Activated CD4-positive, CD25-positive, alpha-beta regulatory T cell treated with anti-CD3 and anti-CD28 coated beads, Interleukin-2, amount 50 U/mL, for 72 hours (primary cell): ENCODE results near the gene ANKH.
"Not testable (repeated sequence)": the region's sequence is repeated elsewhere in the genome, so short reads cannot be mapped to it uniquely, and the experiment has no call there.

Experiments used
- DNase-seq: peaks from one replicate; pipeline ENCODE4 v3.0.0; 2021

The ANKH gene

GRCh38 chr5:14853685-14854084, 17.9 kb downstream of the ANKH start:
- DNase-seq: no peak

DNA sequence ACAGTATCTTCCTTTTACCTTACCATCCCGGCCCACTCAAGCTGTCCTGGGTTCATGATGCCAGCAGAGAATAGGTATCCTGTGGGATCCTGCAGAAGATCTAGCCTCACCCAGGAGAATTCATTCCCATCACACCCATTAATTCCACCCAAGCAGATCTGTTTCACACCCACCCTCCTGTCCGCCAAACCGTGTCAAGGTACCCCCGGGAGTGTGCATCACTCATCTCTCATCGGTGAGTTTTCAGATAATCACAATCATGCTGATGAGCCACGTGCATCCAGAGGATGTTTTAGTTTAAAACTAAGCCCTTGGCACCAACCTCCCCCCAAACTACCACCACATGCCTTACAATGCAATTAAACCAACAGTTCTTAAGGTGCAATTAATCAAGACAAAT, 18.8 kb downstream of the ANKH start:
- DNase-seq: no peak

GRCh38 chr5:14851999-14852526, 19.5 kb downstream of the ANKH start:
- no peak for DNase-seq

DNA sequence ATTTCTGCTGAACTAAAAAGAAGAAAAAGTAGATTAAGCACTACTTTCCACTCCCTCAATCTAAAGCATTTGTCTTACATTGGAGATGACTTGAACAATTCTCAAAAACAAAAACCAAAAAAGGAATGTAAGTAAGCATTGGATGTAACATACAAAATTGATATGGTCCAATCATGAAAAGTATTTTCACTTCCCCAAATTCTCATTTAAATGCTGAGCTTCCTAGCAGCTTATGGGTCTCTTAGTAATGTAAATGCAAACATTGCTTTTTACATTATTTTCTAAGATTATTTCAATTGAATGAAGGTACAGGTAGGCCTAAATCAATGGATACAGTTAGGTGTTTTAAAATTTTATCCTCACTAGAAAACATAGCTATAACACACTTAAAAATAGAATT, 20.0 kb downstream of the ANKH start:
- DNase-seq: no peak

DNA sequence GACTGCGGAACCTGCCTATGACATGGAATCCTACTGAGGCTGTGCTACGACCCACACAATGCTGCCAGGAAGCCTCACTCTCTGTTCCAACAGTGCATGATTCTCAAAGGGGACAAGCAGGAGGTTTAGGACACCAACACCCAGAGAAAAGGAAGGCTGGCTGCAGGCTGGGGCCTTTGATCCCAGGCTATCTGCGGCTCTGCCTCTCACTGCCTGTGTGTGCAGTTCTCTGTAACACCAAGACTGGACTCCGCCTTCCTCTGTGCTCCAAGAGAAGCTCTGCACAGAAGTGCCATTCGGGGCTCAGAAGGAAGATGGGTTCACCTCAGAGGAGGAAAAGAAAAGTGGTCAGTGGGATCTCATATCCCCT, 20.5 kb downstream of the ANKH start:
- DNase-seq: no peak

- no peak for DNase-seq
These were observed 21.0 kb downstream of the ANKH start for GRCh38 chr5:14850419-14851049.

DNA sequence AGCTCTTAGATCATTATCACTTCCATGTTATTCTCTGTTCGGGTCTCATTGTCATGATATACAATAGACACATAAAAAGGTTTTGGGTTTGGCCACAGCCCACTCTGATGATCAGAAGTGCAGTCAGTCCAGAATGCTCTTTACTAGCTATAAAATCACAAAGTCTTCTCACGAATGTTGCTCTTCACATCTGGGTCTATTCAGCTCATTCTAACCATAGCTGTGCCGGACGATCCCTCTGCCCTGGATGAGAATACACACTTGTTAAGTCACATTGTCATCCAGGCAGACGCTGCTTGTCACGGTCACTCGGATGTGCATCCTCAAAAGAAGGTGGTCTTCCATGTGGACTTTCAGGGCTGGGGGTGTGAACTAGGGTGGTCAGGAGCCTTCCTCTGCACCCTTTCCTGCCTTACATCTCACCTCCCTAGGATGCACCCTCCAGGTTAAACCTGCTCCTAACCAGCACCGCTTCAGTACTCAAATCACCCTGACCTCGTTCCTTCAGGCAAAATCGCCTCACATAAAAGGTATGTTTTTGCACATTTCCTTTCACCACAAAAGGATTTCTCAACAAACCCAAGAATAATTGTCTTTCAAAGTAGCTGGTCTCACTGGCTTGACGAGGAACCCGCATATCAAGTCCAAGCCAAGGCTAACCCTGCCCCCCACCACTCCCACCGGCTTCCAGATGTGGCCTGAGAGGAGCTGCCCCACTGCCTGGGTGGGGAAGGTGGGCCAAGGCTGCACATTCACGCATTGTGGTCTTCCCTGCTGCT, 21.9 kb downstream of the ANKH start:
- no peak for DNase-seq

GRCh38 chr5:14848942-14849341, 22.6 kb downstream of the ANKH start:
- not testable (repeated sequence) for DNase-seq

GRCh38 chr5:14848385-14848784, 23.2 kb downstream of the ANKH start:
- no peak for DNase-seq

DNA sequence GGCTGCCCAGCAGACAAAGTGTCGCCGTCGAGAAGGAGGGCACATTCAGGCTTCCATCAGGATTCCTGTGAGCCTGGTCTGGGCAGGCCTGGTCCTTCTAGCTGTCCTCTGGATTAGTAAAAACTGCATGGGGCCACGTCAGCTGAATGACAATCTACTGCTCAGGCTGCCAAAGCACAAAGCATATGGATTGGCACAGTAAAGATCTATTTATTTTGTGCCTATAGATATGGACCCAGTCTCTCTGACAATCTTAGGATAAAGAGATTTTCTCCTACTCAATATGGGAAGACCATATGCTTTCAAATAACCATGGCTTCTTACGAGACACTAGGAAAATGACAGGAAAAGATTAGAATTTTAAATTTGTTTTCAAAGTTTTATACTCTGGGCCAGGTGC, 24.1 kb downstream of the ANKH start:
- no peak for DNase-seq

- no peak for DNase-seq
These were observed 29.5 kb downstream of the ANKH start for GRCh38 chr5:14842117-14842516.

DNA sequence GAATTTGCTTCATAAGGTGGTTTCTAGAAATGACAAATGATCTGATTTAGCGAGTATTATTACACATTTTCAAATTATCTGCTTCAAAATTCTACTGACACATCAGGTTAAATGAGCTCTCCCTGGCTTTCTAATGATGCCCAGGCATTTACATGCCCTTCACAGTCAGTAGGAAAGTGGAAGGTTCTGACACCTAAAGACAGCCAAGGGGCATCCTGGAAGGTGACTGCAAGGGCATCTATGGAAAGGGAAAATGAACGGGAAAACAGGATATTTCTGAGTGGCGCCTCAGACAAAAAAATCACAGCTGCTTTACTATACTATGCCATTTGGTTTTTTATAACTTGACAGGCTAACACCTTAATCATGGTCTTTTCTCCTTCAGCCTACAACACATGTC, 31.0 kb downstream of the ANKH start:
- DNase-seq: no peak

- no peak for DNase-seq
These were observed 32.9 kb downstream of the ANKH start for GRCh38 chr5:14838396-14839319.

GRCh38 chr5:14837423-14838122, 34.0 kb downstream of the ANKH start:
- not testable (repeated sequence) for DNase-seq

GRCh38 chr5:14834584-14835550, 36.7 kb downstream of the ANKH start:
- DNase-seq: no peak

DNA sequence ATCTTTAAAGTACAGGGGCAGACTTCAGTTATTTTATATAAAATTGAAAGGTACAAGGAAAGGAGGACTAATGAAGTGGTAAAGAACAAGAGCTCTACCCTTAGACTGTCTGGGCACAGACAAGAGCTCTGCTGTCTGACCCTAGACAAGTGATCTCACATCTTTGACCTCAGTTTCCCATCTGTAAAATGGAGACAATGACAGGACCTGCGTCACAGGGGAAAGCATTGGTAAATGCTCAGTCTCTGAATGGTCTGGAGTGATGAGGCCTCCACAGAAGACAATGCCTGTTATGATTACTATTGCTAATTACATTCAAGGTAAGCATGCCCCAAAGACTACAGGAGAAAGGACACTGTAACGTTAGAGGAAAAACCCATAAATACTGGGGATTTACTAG, 37.5 kb downstream of the ANKH start:
- no peak for DNase-seq

DNA sequence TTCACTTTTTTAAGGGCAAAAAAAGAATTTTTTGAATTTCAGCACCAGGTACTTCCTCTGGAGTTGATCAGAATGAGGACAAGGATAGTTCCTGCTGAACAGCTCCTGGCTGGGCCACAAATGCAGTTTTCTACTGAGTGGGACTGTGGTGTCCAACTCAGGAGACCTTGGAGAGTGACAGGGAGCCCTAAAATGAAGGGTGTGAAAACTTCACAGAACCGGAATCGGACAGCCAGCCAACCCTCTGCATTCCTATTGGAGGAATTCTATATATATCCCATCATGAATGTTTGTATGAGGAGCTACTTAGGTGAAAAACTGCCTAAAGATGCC, 40.6 kb downstream of the ANKH start:
- DNase-seq: no peak

DNA sequence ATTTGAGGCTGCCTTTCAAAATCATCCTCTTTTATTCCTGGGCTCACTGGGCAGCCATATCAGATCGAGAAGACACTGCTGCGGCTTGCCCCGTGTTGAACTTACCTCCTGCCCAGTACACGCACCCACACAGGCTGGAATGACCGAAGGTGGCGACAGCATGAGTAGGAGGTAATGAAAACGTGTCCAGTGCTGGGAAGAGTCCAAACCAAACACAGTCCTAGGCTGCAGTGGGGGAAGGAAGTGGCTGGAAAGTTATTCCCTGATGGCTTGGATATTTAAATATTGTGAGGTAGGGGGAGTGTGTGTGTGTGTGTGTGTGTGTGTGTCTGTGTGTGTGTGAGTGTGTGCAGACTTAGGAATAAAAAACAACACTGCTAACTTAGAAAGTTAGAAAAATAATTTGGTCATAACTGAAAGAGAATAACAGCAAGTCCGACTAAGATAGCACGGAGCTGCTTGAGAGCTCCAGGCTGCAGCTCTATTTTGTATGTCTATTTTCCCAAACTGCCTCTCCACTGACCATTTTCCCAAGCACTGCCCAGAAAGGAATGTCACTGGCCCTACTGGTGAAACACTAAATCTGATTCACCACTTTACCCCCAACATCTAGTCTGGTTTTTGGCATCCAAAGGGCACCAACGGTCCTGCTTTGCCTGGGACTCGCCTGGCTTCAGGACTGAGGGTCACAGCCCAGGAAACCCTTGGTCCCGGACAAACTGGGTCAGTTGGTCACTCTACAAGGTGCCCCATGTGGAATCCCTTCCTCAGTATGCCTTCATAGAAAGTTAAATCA, 41.2 kb downstream of the ANKH start:
- no peak for DNase-seq

GRCh38 chr5:14829396-14829795, 42.2 kb downstream of the ANKH start:
- no peak for DNase-seq

- no peak for DNase-seq
These were observed 44.9 kb downstream of the ANKH start for GRCh38 chr5:14826714-14827113.

DNA sequence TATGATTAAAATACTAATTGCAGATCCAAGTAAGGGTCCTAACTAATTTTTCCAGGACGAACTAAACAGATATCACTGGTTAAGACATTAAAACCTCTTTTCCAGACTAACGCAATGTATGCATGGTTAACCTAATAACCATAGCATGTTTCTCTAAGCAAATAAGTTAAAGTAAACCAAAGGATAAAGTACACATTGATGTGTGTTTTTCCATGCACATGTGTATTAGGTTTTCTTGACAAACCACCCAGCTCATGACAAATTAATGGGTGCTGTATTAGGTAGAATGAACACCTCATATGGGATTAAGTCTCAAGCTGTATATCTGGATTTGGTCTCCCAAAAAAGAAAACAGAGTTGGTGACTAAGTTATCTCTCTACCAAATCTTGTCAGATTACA, 45.6 kb downstream of the ANKH start:
- no peak for DNase-seq
